Astrocyte (in vitro differentiated cells and primary cell): ENCODE data around the gene MSX1. TPM values are rescaled to one million over a fixed set of nuclear protein-coding genes. Genes with fewer than 3 reads are reported as not detected.

Source experiments
- DNase-seq: peaks from one replicate; pipeline ENCODE4 v3.0.0-alpha.2; 2010; ENCODE audit warnings: low read depth
- FAIRE-seq: peaks from 2 replicates; lab custom pipeline; 2011; peaks lifted over from hg19 to GRCh38; lab: Jason Lieb, UNC
- H2AFZ ChIP-seq: 2 replicates; pipeline ENCODE4 v1.6.0; 2012; ENCODE audit warnings: low read depth, low read length, inconsistent platforms
- H3K27ac ChIP-seq: 2 replicates; pipeline ENCODE4 v1.5.1; 2011; ENCODE audit warnings: low read depth, low read length, inconsistent platforms
- H3K27me3 ChIP-seq: 2 replicates; pipeline ENCODE4 v1.6.0; 2011; ENCODE audit warnings: low read length, inconsistent platforms; ENCODE audit not compliant: insufficient read depth
- H3K36me3 ChIP-seq: 2 replicates; pipeline ENCODE4 v1.5.1; 2011; ENCODE audit warnings: low read length, inconsistent platforms; ENCODE audit not compliant: insufficient read depth
- H3K4me1 ChIP-seq: 2 replicates; pipeline ENCODE4 v1.5.1; 2011; ENCODE audit warnings: low read length, inconsistent platforms; ENCODE audit not compliant: insufficient read depth
- H3K4me2 ChIP-seq: 2 replicates; pipeline ENCODE4 v1.6.0; 2012; ENCODE audit warnings: low read length, inconsistent platforms
- H3K4me3 ChIP-seq: 2 replicates; pipeline ENCODE4 v1.5.1; 2011; ENCODE audit warnings: low read depth, mild to moderate bottlenecking, low read length, inconsistent platforms; ENCODE audit not compliant: insufficient read depth
- H3K79me2 ChIP-seq: 2 replicates; pipeline ENCODE4 v1.6.0; 2012; ENCODE audit warnings: mild to moderate bottlenecking, low read length, inconsistent platforms; ENCODE audit not compliant: insufficient read depth
- H3K9ac ChIP-seq: 2 replicates; pipeline ENCODE4 v1.6.0; 2012; ENCODE audit warnings: mild to moderate bottlenecking, low read length, inconsistent platforms
- H3K9me3 ChIP-seq: 2 replicates; pipeline ENCODE4 v1.5.1; 2012; ENCODE audit warnings: low read depth, mild to moderate bottlenecking, low read length, inconsistent platforms; ENCODE audit not compliant: insufficient read depth
- H4K20me1 ChIP-seq: 2 replicates; pipeline ENCODE4 v1.6.0; 2012; ENCODE audit warnings: low read length, inconsistent platforms; ENCODE audit not compliant: insufficient read depth
- H3K27ac Mint-ChIP-seq: one replicate; pipeline ENCODE4 v1.8.0; 2021; ENCODE audit warnings: mild to moderate bottlenecking, mixed read lengths; ENCODE audit not compliant: unreplicated experiment
- H3K27me3 Mint-ChIP-seq: one replicate; pipeline ENCODE4 v1.8.0; 2021; ENCODE audit warnings: low read depth, mixed read lengths; ENCODE audit not compliant: unreplicated experiment
- H3K36me3 Mint-ChIP-seq: one replicate; pipeline ENCODE4 v1.8.0; 2021; ENCODE audit warnings: low read depth, mixed read lengths; ENCODE audit not compliant: unreplicated experiment
- H3K4me1 Mint-ChIP-seq: one replicate; pipeline ENCODE4 v1.8.0; 2021; ENCODE audit warnings: low read depth, mixed read lengths; ENCODE audit not compliant: unreplicated experiment
- H3K4me3 Mint-ChIP-seq: one replicate; pipeline ENCODE4 v1.8.0; 2021; ENCODE audit warnings: mild to moderate bottlenecking, moderate library complexity, mixed read lengths; ENCODE audit not compliant: unreplicated experiment
- H3K9me3 Mint-ChIP-seq: one replicate; pipeline ENCODE4 v1.8.0; 2021; ENCODE audit warnings: mild to moderate bottlenecking, mixed read lengths; ENCODE audit not compliant: unreplicated experiment
- CTCF ChIP-seq: IDR thresholded peaks from 2 replicates; pipeline ENCODE4 v1.5.1; 2011; ENCODE audit warnings: low read depth, mild to moderate bottlenecking, inconsistent platforms, low read length, moderate library complexity; ENCODE audit not compliant: insufficient read depth
- EZH2 ChIP-seq: IDR thresholded peaks from 2 replicates; pipeline ENCODE4 v1.6.1; 2012; ENCODE audit warnings: mild to moderate bottlenecking, low read length, inconsistent platforms; ENCODE audit not compliant: insufficient read depth
- total RNA-seq: library from RNA; stranded (reverse); gene quantifications from 2 replicates; pipeline ENCODE4 v1.2.1, GENCODE V29; 2021

MSX1 gene
- total RNA-seq, 1 donor from 2014 or later, result 0.91 TPM

GRCh38 chr4:4887426-4887825, 28.0 kb downstream of the MSX1 start:
- FAIRE-seq, result no peak
- TF ChIP-seq EZH2, result no peak
- TF ChIP-seq CTCF, result no peak
- H3K27me3 Mint-ChIP-seq, result peaks cover 42% of the 10 kb centered on the region

GRCh38 chr4:4888695-4889094, 29.2 kb downstream of the MSX1 start:
- TF ChIP-seq CTCF (no peak), EZH2 (no peak)
- Mint-ChIP-seq H3K4me1 (no peaks in the 10 kb centered on the region), H3K27me3 (peaks cover 44% of the 10 kb centered on the region), H3K9me3 (no peaks in the 10 kb centered on the region), H3K36me3 (no peaks in the 10 kb centered on the region), H3K27ac (no peak overlapping the region), H3K4me3 (no peak overlapping the region)
- H3K4me2 ChIP-seq, result no peak overlapping the region
- H3K4me1 ChIP-seq, result no peaks in the 10 kb centered on the region
- no peak overlapping the region for H3K9ac ChIP-seq
- H3K36me3 ChIP-seq, result no peaks in the 10 kb centered on the region
- no peaks in the 10 kb centered on the region for H3K79me2 ChIP-seq
- H2AFZ ChIP-seq, result no peak overlapping the region
- no peak overlapping the region for H3K27ac ChIP-seq
- H3K9me3 ChIP-seq, result no peaks in the 10 kb centered on the region
- DNase-seq, result no peak
- no peak for FAIRE-seq
- H3K27me3 ChIP-seq, result peaks cover 22% of the 10 kb centered on the region
- H4K20me1 ChIP-seq, result no peaks in the 10 kb centered on the region
- H3K4me3 ChIP-seq, result no peak overlapping the region

More at GRCh38 chr4:4887426-4887825, 28.0 kb downstream of the MSX1 start:
- H3K4me2 ChIP-seq, result no peak overlapping the region
- H3K4me3 ChIP-seq, result no peak overlapping the region
- DNase-seq, result no peak
- no peaks in the 10 kb centered on the region for H4K20me1 ChIP-seq
- no peak overlapping the region for H3K27ac Mint-ChIP-seq
- H3K27ac ChIP-seq, result no peak overlapping the region
- H3K4me1 Mint-ChIP-seq, result no peaks in the 10 kb centered on the region
- H2AFZ ChIP-seq, result no peak overlapping the region
- no peaks in the 10 kb centered on the region for H3K4me1 ChIP-seq
- peaks cover 24% of the 10 kb centered on the region for H3K27me3 ChIP-seq
- H3K9me3 ChIP-seq, result no peaks in the 10 kb centered on the region
- H3K36me3 Mint-ChIP-seq, result no peaks in the 10 kb centered on the region
- no peak overlapping the region for H3K4me3 Mint-ChIP-seq
- no peaks in the 10 kb centered on the region for H3K9me3 Mint-ChIP-seq
- no peaks in the 10 kb centered on the region for H3K79me2 ChIP-seq
- no peaks in the 10 kb centered on the region for H3K36me3 ChIP-seq
- H3K9ac ChIP-seq, result no peak overlapping the region

DNA sequence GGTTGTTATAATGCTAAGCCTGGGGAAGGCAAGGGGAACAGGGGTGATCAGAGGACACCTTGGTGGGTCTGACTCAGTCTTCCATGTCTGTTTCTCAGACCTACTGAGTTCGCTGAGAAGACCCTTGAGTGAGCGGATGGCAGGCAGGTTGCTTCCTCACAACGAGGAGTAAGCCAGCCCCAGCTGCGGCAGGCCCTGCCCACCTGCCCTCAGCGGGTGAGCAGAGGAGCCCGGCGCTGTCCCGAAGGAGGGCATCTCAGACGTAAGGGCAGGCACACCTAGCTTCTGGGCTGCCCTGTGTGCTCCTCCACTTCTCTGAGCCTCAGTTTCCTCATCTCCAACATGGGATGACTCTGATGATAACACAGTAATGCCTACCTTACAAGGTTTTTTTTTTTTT, 30.3 kb downstream of the MSX1 start:
- H3K9ac ChIP-seq, result no peak overlapping the region
- H3K4me3 ChIP-seq, result no peak overlapping the region
- Mint-ChIP-seq H3K4me1 (no peaks in the 10 kb centered on the region), H3K27me3 (peaks cover 50% of the 10 kb centered on the region), H3K27ac (no peak overlapping the region), H3K9me3 (no peaks in the 10 kb centered on the region), H3K4me3 (no peak overlapping the region), H3K36me3 (no peaks in the 10 kb centered on the region)
- H3K27me3 ChIP-seq, result peaks cover 20% of the 10 kb centered on the region
- H3K79me2 ChIP-seq, result no peaks in the 10 kb centered on the region
- no peaks in the 10 kb centered on the region for H4K20me1 ChIP-seq
- no peak overlapping the region for H2AFZ ChIP-seq
- H3K36me3 ChIP-seq, result no peaks in the 10 kb centered on the region
- DNase-seq (no peak), FAIRE-seq (no peak)
- H3K9me3 ChIP-seq, result no peaks in the 10 kb centered on the region
- H3K4me2 ChIP-seq, result no peak overlapping the region
- TF ChIP-seq CTCF, result no peak
- TF ChIP-seq EZH2, result no peak
- no peaks in the 10 kb centered on the region for H3K4me1 ChIP-seq
- H3K27ac ChIP-seq, result no peak overlapping the region
